PC-3 (cell line): Measurements from ENCODE around the gene PTEN. TPM values are rescaled to one million over a fixed set of nuclear protein-coding genes. Genes with fewer than 3 reads are reported as not detected.

ENCODE experiments used
- ATAC-seq: fragments of 200-7000 bp; cut with Tn5 transposase; 2 replicates; pipeline ENCODE4 v1.9.1; 2020; ENCODE audit warnings: mild to moderate bottlenecking, moderate library complexity
- BruUV-seq: library from RNA; stranded (reverse); fragments of 400-500 nt; replicated peaks from 2 replicates; lab custom pipeline; 2021; lab: Mats Ljungman, UMichigan
- CTCF ChIA-PET: fragments of 300-600 bp; sonication (Branson Sonifier 250); formaldehyde crosslinking; loops from one replicate; lab custom pipeline; 2022; ENCODE audit warnings: antibody characterized with exemption; lab: Charles Lee
- POLR2A ChIA-PET: fragments of 300-600 bp; sonication (Branson Sonifier 250); formaldehyde crosslinking; loops from one replicate; lab custom pipeline; 2022; ENCODE audit warnings: antibody characterized with exemption; ENCODE audit not compliant: unreplicated experiment; lab: Charles Lee
- DNase-seq: peaks from one replicate; pipeline ENCODE4 v3.0.0-alpha.2; 2015
- H2AFZ ChIP-seq: fragments of 300-600 bp; sonication (generic); 2 replicates; pipeline ENCODE4 v1.6.0; 2016; ENCODE audit warnings: antibody characterized with exemption, low read length
- H3F3A ChIP-seq: fragments of 300-600 bp; sonication (generic); one replicate; pipeline ENCODE4 v1.6.0; 2017; ENCODE audit warnings: antibody characterized with exemption, low read length, control low read depth, mild to moderate bottlenecking; ENCODE audit not compliant: unreplicated experiment
- H3K27ac ChIP-seq: fragments of 300-600 bp; sonication (generic); 2 replicates; pipeline ENCODE4 v1.5.1; 2016; ENCODE audit warnings: mild to moderate bottlenecking, low read length
- H3K27me3 ChIP-seq: fragments of 300-600 bp; sonication (generic); 2 replicates; pipeline ENCODE4 v1.6.1; 2016; ENCODE audit warnings: low read length, mixed read lengths
- H3K36me3 ChIP-seq: fragments of 300-600 bp; sonication (generic); 2 replicates; pipeline ENCODE4 v1.6.1; 2016; ENCODE audit warnings: low read depth, mixed run types, low read length, mixed read lengths
- H3K4me1 ChIP-seq: fragments of 300-600 bp; sonication (generic); 2 replicates; pipeline ENCODE4 v1.5.1; 2016; ENCODE audit warnings: low read length; ENCODE audit not compliant: insufficient read depth
- H3K4me2 ChIP-seq: fragments of 300-600 bp; sonication (generic); 2 replicates; pipeline ENCODE4 v1.6.0; 2016; ENCODE audit warnings: low read length
- H3K4me3 ChIP-seq: fragments of 300-600 bp; sonication (generic); 2 replicates; pipeline ENCODE4 v1.5.1; 2016; ENCODE audit warnings: mild to moderate bottlenecking, low read length, mixed read lengths
- H3K79me2 ChIP-seq: fragments of 300-600 bp; sonication (generic); 2 replicates; pipeline ENCODE4 v1.6.1; 2017; ENCODE audit warnings: low read length, mixed read lengths
- H3K9ac ChIP-seq: fragments of 300-600 bp; sonication (generic); 2 replicates; pipeline ENCODE4 v1.6.0; 2016; ENCODE audit warnings: mild to moderate bottlenecking, low read length
- H3K9me2 ChIP-seq: fragments of 300-600 bp; sonication (generic); replicated peaks from 2 replicates; pipeline ENCODE4 v1.6.1; 2016; ENCODE audit warnings: mixed run types, low read length, mixed read lengths
- H3K9me3 ChIP-seq: fragments of 300-600 bp; sonication (generic); 2 replicates; pipeline ENCODE4 v1.6.1; 2016; ENCODE audit warnings: low read length, mixed read lengths
- H4K20me1 ChIP-seq: fragments of 300-600 bp; sonication (generic); 2 replicates; pipeline ENCODE4 v1.6.1; 2016; ENCODE audit warnings: low read length, mixed read lengths
- CTCF ChIP-seq: fragments of 300-600 bp; sonication (generic); conservative IDR thresholded peaks from 2 replicates; pipeline ENCODE4 v1.5.1; 2017; ENCODE audit warnings: antibody characterized with exemption, low read depth, mild to moderate bottlenecking, low read length
- EZH2 ChIP-seq: fragments of 300-600 bp; sonication (generic); IDR thresholded peaks from one replicate; pipeline ENCODE4 v1.6.1; 2017; ENCODE audit warnings: antibody characterized with exemption, mild to moderate bottlenecking, low read length; ENCODE audit not compliant: unreplicated experiment
- EZH2phosphoT487 ChIP-seq: fragments of 300-600 bp; sonication (generic); IDR thresholded peaks from 2 replicates; pipeline ENCODE4 v1.6.1; 2018; ENCODE audit warnings: mild to moderate bottlenecking, antibody characterized with exemption, low read length, borderline replicate concordance
- intact Hi-C: fragments of 100-400 bp; cut with micrococcal nuclease; formaldehyde crosslinking; loops from 2 replicates; pipeline ENCODE4 v1.9.0; 2023
- total RNA-seq: library from RNA; depleted of rRNA; stranded (reverse); fragments of >200 nt; gene quantifications from 2 replicates; pipeline ENCODE4 v1.2.3, GENCODE V29; 2014

Gene PTEN
- total RNA-seq, 1 experiment from 2014 or later: 7.8 TPM

- peak overlapping the region; percentile 97 for H3K27ac ChIP-seq
- intact Hi-C loops: loop anchor here (2.0 kb wide), 1 partner anchor 14 kb away; no protein-coding TSS in a partner anchor
Observed at GRCh38 chr10:87860816-87861403, 2.5 kb upstream of the PTEN start.

DNA sequence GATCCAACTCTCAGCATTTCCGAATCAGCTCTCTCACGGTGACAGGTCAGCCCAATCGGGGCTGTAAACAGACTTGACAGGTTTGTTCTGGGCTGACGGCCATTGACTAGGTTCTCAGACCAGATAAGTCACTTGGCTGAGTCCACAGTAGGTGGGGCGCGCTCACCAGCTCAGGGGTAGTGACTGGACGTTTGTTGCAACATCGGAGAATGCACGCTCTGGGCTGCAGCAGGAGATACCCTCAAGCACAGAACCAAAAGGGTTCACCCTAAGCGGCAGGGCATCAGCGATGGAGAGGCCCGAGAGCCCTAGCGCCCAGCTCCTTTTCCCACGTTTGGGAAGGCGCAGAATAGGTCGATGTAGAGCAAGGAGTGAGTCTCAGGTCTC lies 1.9 kb upstream of the PTEN start:
- no peak for TF ChIP-seq CTCF
- TF ChIP-seq EZH2: no peak
- no peak for TF ChIP-seq EZH2phosphoT487
- no peaks in the 10 kb centered on the region for H3K9me2 ChIP-seq
- no peaks in the 10 kb centered on the region for H3K36me3 ChIP-seq
- intact Hi-C loops: loop anchor here (2.0 kb wide), 1 partner anchor 15 kb away; no protein-coding TSS in a partner anchor
- CTCF ChIA-PET: interaction anchor here (0.8 kb wide), 1 partner anchor 66 kb away, joined by 4 read pairs; no protein-coding TSS in a partner anchor
- peak overlapping the region; percentile 94 for H3K4me3 ChIP-seq
- peak overlapping the region; percentile 85 for H2AFZ ChIP-seq
- H3K4me2 ChIP-seq: peak overlapping the region; percentile 99
- H3K27me3 ChIP-seq: no peaks in the 10 kb centered on the region
- H4K20me1 ChIP-seq: peaks cover 23% of the 10 kb centered on the region
- H3K9ac ChIP-seq: peak overlapping the region; percentile 95
- TSS peak; percentile 70 for BruUV-seq
- H3K9me3 ChIP-seq: no peaks in the 10 kb centered on the region
- ATAC-seq (peak; percentile 29), DNase-seq (peak; percentile 84)
- POLR2A ChIA-PET: interaction anchor here (0.5 to 1.3 kb wide), 4 partner anchors 16 to 51 kb away, joined by 3 to 4 read pairs (median 4); partner anchors contain the start of gene ATAD1
- peaks cover 25% of the 10 kb centered on the region for H3K79me2 ChIP-seq
- H3K4me1 ChIP-seq: peaks cover 16% of the 10 kb centered on the region; the same call in 1 of the 2 replicates
- peak overlapping the region; percentile 97 for H3K27ac ChIP-seq
- no peaks in the 10 kb centered on the region for H3F3A ChIP-seq

More at GRCh38 chr10:87860816-87861403, 2.5 kb upstream of the PTEN start:
- Histone ChIP-seq H3K79me2 (peaks cover 19% of the 10 kb centered on the region), H4K20me1 (peaks cover 17% of the 10 kb centered on the region), H3K9ac (peak overlapping the region; percentile 95), H3K4me3 (peak overlapping the region; percentile 94), H2AFZ (peak overlapping the region; percentile 85), H3K9me3 (no peaks in the 10 kb centered on the region), H3K4me1 (peaks cover 16% of the 10 kb centered on the region; the same call in 1 of the 2 replicates), H3K36me3 (no peaks in the 10 kb centered on the region), H3K4me2 (peak overlapping the region; percentile 99), H3K9me2 (no peaks in the 10 kb centered on the region), H3K27me3 (no peaks in the 10 kb centered on the region), H3F3A (no peaks in the 10 kb centered on the region)
- DNase-seq: no peak
- CTCF ChIA-PET: interaction anchor here (0.8 kb wide), 1 partner anchor 66 kb away, joined by 4 read pairs; no protein-coding TSS in a partner anchor
- no TSS peak for BruUV-seq
- POLR2A ChIA-PET: interaction anchor here (0.5 to 1.3 kb wide), 4 partner anchors 15 to 50 kb away, joined by 3 to 4 read pairs (median 4); partner anchors contain the start of gene ATAD1
- ATAC-seq: no peak
- TF ChIP-seq EZH2 (no peak), EZH2phosphoT487 (no peak), CTCF (no peak)
